NCI-H1436 treated with DMSO at 0.1 percent for 48 hours (cell line): Measurements from ENCODE around the gene SLC19A1.

Experiments used
- DNase-seq: peaks from one replicate; lab custom pipeline; 2025; lab: John Stamatoyannopoulos, UW

Gene SLC19A1

GRCh38 chr21:45558044-45558721, 15.9 kb upstream of the SLC19A1 start:
- DNase-seq = no peak

GRCh38 chr21:45557616-45558043, 15.4 kb upstream of the SLC19A1 start:
- no peak for DNase-seq

- no peak for DNase-seq
These were observed 14.7 kb upstream of the SLC19A1 start for GRCh38 chr21:45556645-45557615.

- DNase-seq = no peak
These were observed 14.0 kb upstream of the SLC19A1 start for GRCh38 chr21:45556302-45556644.

- no peak for DNase-seq
These were observed 13.5 kb upstream of the SLC19A1 start for GRCh38 chr21:45555557-45556301.

- no peak for DNase-seq
These were observed 13.0 kb upstream of the SLC19A1 start for GRCh38 chr21:45555251-45555556.

GRCh38 chr21:45554477-45555175, 12.4 kb upstream of the SLC19A1 start:
- no peak for DNase-seq

- DNase-seq = no peak
These were observed 10.6 kb upstream of the SLC19A1 start for GRCh38 chr21:45552696-45553391.

GRCh38 chr21:45551783-45552695, 9.8 kb upstream of the SLC19A1 start:
- DNase-seq = no peak

- no peak for DNase-seq
These were observed 9.1 kb upstream of the SLC19A1 start for GRCh38 chr21:45551316-45551715.

GRCh38 chr21:45550522-45551210, 8.4 kb upstream of the SLC19A1 start:
- no peak for DNase-seq

- no peak for DNase-seq
These were observed 7.6 kb upstream of the SLC19A1 start for GRCh38 chr21:45549626-45550463.

- no peak for DNase-seq
These were observed 6.7 kb upstream of the SLC19A1 start for GRCh38 chr21:45548711-45549491.

GRCh38 chr21:45547545-45547900, 5.3 kb upstream of the SLC19A1 start:
- no peak for DNase-seq

- no peak for DNase-seq
These were observed 4.7 kb upstream of the SLC19A1 start for GRCh38 chr21:45546636-45547544.

- no peak for DNase-seq
These were observed 3.7 kb upstream of the SLC19A1 start for GRCh38 chr21:45545691-45546531.
